ENCODE measurements around the gene NDUFC2. TPM values are rescaled to one million over a fixed set of nuclear protein-coding genes. Genes with fewer than 3 reads are reported as not detected.

NDUFC2 gene
- polyA plus RNA-seq, 1 donor from 2014 or later = 269 TPM

GRCh38 chr11:78100261-78100660, 20.6 kb upstream of the NDUFC2 start:
- Histone ChIP-seq H3K4me3 (ENCODE audit: low read length) (no peak overlapping the region), H3K79me2 (replicated peaks; ENCODE audit: insufficient read depth, low read length) (no peaks in the 10 kb centered on the region), H3F3A (ENCODE audit: insufficient read depth, low read length, poor library complexity, severe bottlenecking) (no peaks in the 10 kb centered on the region), H2AFZ (ENCODE audit: low read depth, low read length) (no peak overlapping the region), H3K9me3 (ENCODE audit: low read length) (no peaks in the 10 kb centered on the region), H3K27me3 (ENCODE audit: insufficient read depth, low read depth, low read length) (no peaks in the 10 kb centered on the region), H3K36me3 (ENCODE audit: insufficient read depth, low read length) (no peaks in the 10 kb centered on the region), H3K27ac (ENCODE audit: low read length) (no peak overlapping the region), H3K9me2 (ENCODE audit: insufficient read depth, low read length) (no peaks in the 10 kb centered on the region), H4K20me1 (ENCODE audit: insufficient read depth) (no peaks in the 10 kb centered on the region), H3K4me2 (ENCODE audit: low read length) (no peak overlapping the region), H3K9ac (ENCODE audit: low read length) (no peak overlapping the region)
- TF ChIP-seq EZH2 (IDR thresholded peaks at IDR 0.05; ENCODE audit: borderline replicate concordance, insufficient read depth, low read length, poor library complexity, severe bottlenecking) (no peak), EP300 (conservative IDR thresholded peaks at IDR 0.05; ENCODE audit: poor library complexity, severe bottlenecking) (no peak), MXI1 (conservative IDR thresholded peaks at IDR 0.05; ENCODE audit: poor library complexity, severe bottlenecking) (no peak), TAF1 (IDR thresholded peaks at IDR 0.05; ENCODE audit: low read depth) (no peak), POLR2AphosphoS5 (IDR thresholded peaks at IDR 0.05) (no peak), SMC3 (conservative IDR thresholded peaks at IDR 0.05; ENCODE audit: poor library complexity) (no peak), RAD21 (conservative IDR thresholded peaks at IDR 0.05) (no peak), REST (IDR thresholded peaks at IDR 0.05; ENCODE audit: borderline replicate concordance) (no peak)
- TF ChIP-seq, protein P1, sequence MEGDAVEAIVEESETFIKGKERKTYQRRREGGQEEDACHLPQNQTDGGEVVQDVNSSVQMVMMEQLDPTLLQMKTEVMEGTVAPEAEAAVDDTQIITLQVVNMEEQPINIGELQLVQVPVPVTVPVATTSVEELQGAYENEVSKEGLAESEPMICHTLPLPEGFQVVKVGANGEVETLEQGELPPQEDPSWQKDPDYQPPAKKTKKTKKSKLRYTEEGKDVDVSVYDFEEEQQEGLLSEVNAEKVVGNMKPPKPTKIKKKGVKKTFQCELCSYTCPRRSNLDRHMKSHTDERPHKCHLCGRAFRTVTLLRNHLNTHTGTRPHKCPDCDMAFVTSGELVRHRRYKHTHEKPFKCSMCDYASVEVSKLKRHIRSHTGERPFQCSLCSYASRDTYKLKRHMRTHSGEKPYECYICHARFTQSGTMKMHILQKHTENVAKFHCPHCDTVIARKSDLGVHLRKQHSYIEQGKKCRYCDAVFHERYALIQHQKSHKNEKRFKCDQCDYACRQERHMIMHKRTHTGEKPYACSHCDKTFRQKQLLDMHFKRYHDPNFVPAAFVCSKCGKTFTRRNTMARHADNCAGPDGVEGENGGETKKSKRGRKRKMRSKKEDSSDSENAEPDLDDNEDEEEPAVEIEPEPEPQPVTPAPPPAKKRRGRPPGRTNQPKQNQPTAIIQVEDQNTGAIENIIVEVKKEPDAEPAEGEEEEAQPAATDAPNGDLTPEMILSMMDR (IDR thresholded peaks at IDR 0.05; ENCODE audit: poor library complexity, severe bottlenecking) = no peak

GRCh38 chr11:78099666-78100065, 20.0 kb upstream of the NDUFC2 start:
- H3K27ac ChIP-seq (ENCODE audit: low read length) = no peak overlapping the region
- H3K27me3 ChIP-seq (ENCODE audit: insufficient read depth, low read depth, low read length) = no peaks in the 10 kb centered on the region
- H3K9me2 ChIP-seq (ENCODE audit: insufficient read depth, low read length) = no peaks in the 10 kb centered on the region
- H3K4me3 ChIP-seq (ENCODE audit: low read length) = no peak overlapping the region
- H2AFZ ChIP-seq (ENCODE audit: low read depth, low read length) = no peak overlapping the region
- H3K4me2 ChIP-seq (ENCODE audit: low read length) = no peak overlapping the region
- H4K20me1 ChIP-seq (ENCODE audit: insufficient read depth) = no peaks in the 10 kb centered on the region
- H3F3A ChIP-seq (ENCODE audit: insufficient read depth, low read length, poor library complexity, severe bottlenecking) = no peaks in the 10 kb centered on the region
- no peak overlapping the region for H3K9ac ChIP-seq (ENCODE audit: low read length)
- H3K79me2 ChIP-seq (replicated peaks; ENCODE audit: insufficient read depth, low read length) = no peaks in the 10 kb centered on the region
- H3K9me3 ChIP-seq (ENCODE audit: low read length) = no peaks in the 10 kb centered on the region
- H3K36me3 ChIP-seq (ENCODE audit: insufficient read depth, low read length) = no peaks in the 10 kb centered on the region
- TF ChIP-seq TAF1 (IDR thresholded peaks at IDR 0.05; ENCODE audit: low read depth) = no peak
- TF ChIP-seq SMC3 (conservative IDR thresholded peaks at IDR 0.05; ENCODE audit: poor library complexity) = no peak
- no peak for TF ChIP-seq EZH2 (IDR thresholded peaks at IDR 0.05; ENCODE audit: borderline replicate concordance, insufficient read depth, low read length, poor library complexity, severe bottlenecking)
- TF ChIP-seq REST (IDR thresholded peaks at IDR 0.05; ENCODE audit: borderline replicate concordance) = no peak
- TF ChIP-seq, protein P1 (IDR thresholded peaks at IDR 0.05; ENCODE audit: poor library complexity, severe bottlenecking) = no peak
- no peak for TF ChIP-seq EP300 (conservative IDR thresholded peaks at IDR 0.05; ENCODE audit: poor library complexity, severe bottlenecking)
- TF ChIP-seq MXI1 (conservative IDR thresholded peaks at IDR 0.05; ENCODE audit: poor library complexity, severe bottlenecking) = no peak
- TF ChIP-seq RAD21 (conservative IDR thresholded peaks at IDR 0.05) = no peak
- TF ChIP-seq POLR2AphosphoS5 (IDR thresholded peaks at IDR 0.05) = no peak
